ENCODE measurements around the gene OSBPL1A.

OSBPL1A gene

GRCh38 chr18:24209558-24209957 lies 188.1 kb downstream of the OSBPL1A start:
- DNase-seq = no peak

GRCh38 chr18:24208270-24209035 lies 189.2 kb downstream of the OSBPL1A start:
- DNase-seq = no peak

DNA sequence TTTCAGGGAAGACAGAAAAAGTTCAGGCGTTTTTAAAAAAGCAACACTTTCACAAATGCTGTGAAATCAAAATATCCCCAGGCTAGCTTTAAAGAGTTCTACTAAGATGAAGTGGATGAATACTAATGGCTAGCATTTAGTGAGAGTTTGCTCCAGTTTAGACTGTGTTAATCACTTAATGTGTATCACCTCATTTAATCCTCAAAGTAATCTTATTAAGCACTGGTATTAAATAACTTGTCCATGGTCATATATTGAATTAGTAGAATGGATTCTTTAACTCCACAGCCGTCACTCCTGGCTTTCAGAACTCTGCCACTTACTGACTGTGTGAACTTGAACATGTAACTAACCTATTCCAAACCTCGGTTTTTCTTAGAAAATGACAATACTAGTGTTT lies 192.7 kb downstream of the OSBPL1A start:
- no peak for DNase-seq

- no peak for DNase-seq
Measured at GRCh38 chr18:24201699-24202687, 195.6 kb downstream of the OSBPL1A start.

- DNase-seq = no peak
Measured at GRCh38 chr18:24200494-24201290, 196.9 kb downstream of the OSBPL1A start.

DNA sequence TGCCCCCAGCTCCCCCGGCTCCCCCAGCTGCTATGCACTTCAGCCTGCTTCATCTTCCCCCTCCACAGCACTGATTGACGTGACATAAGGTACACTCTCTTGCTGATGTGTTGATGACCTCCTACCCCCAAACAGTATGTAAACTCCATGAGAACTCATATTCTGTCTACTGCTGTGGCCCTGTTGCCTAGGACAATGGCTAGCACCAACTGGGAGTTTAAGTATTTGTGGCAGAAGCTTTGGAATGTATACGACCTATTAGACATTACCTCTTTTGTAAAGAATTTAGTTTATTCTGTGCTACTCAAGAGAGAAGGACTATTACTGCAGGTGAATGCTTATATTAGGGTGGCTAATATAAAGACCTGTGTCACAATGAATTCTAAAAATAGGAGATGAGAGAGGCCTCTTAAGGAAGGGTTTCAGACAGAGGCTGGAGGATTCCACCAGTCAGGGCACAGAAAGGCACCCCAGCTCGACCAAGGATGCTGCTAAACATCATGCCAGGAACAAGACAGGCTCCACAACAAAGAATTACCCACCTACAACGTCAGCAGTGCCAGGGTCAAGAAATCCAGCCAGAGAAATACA lies 198.2 kb downstream of the OSBPL1A start:
- DNase-seq = no peak

- DNase-seq = no peak
Measured at GRCh38 chr18:24198461-24198860, 199.2 kb downstream of the OSBPL1A start.

- no peak for DNase-seq
Measured at GRCh38 chr18:24197412-24197811, 200.2 kb downstream of the OSBPL1A start.

GRCh38 chr18:24196764-24197163 lies 200.9 kb downstream of the OSBPL1A start:
- no peak for DNase-seq

- DNase-seq = no peak
Measured at GRCh38 chr18:24195296-24196053, 202.1 kb downstream of the OSBPL1A start.

DNA sequence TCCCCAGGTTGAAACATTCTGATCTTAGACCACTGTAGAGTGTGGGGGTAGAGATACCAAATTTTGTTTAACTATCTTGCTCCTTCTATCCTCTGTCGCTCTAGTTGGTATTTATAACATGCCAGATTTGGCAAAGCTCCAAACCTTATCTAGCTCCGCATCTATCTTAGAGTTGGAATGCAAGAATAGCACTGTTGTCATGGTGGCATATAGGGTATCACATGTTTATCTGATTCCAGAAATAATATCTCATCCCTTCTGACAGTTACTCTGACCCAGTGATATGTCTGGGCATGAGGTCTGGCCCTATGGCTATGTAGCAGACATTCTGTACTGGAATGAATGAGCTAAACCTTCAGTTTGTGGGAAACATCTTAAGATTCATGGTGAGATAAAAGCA lies 207.0 kb downstream of the OSBPL1A start:
- DNase-seq = no peak

GRCh38 chr18:24189664-24190346 lies 207.8 kb downstream of the OSBPL1A start:
- no peak for DNase-seq

GRCh38 chr18:24189007-24189528 lies 208.6 kb downstream of the OSBPL1A start:
- DNase-seq = no peak

DNA sequence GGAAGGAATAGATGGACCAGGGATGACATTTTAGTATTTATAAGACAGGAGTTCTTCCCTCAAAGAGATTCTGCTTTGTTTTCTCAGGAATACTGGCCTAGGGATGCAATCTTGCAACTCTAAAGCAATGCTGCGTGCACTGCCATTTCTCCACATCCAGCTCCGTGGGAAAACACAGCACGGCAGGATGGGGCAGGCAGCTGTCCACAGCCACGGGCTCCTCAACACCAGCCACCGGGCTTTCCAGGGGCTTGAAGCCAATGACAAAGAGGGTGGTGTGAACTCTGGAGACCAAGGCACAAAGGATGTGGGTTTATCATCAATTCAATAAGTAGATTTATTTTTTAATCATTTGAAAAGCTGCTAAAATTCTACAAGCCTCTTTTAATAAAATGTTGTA lies 209.5 kb downstream of the OSBPL1A start:
- no peak for DNase-seq

DNA sequence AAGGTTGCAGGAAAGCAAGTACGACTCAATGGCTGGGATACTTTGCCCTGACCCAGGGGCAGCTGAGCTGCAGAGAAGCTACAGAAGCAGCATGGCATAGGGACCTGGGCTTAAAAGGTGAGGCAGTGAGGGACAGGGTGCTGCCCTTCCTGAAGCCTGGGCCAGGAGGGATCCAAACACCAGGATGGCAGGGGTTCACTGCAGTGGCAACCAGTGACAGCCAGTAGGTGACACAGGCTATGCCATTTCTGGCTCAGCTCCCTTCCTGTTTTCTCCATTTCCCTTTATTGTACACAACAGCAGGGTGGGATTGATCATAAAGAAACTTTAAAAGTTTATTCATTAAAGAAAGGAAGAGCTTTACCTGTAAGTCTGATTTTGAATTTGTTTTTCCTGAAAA lies 209.9 kb downstream of the OSBPL1A start:
- no peak for DNase-seq

- no peak for DNase-seq
Measured at GRCh38 chr18:24187049-24187448, 210.6 kb downstream of the OSBPL1A start.

- no peak for DNase-seq
Measured at GRCh38 chr18:24185805-24186204, 211.8 kb downstream of the OSBPL1A start.

GRCh38 chr18:24181806-24182205 lies 215.8 kb downstream of the OSBPL1A start:
- no peak for DNase-seq

- no peak for DNase-seq
Measured at GRCh38 chr18:24180048-24180447, 217.6 kb downstream of the OSBPL1A start.

GRCh38 chr18:24177499-24178133 lies 220.0 kb downstream of the OSBPL1A start:
- no peak for DNase-seq

Data from NCI-H2227 treated with DMSO at 0.1 percent for 48 hours (cell line).